ENCODE data around the gene BLID.

- TF ChIP-seq CTCF (IDR thresholded peaks at IDR 0.05) (no peak), TCF7L2 (IDR thresholded peaks at IDR 0.05; ENCODE audit: low read depth, low read length) (no peak), REST (IDR thresholded peaks at IDR 0.05; ENCODE audit: insufficient read depth in 1 of 2, low read depth in 2 of 2, low read length in 1 of 2) (no peak), POLR2AphosphoS5 (IDR thresholded peaks at IDR 0.05; ENCODE audit: low read depth, low read length) (no peak), SIN3A (IDR thresholded peaks at IDR 0.05; ENCODE audit: borderline replicate concordance, insufficient read depth, low read depth, low read length) (no peak)
Measured at GRCh38 chr11:122076512-122077120, 39.4 kb downstream of the BLID start.

Data from Panc1 (cell line).